GM21528 (cell line): ENCODE data around the gene CMTM2.
"Not testable (repeated sequence)": the region's sequence is repeated elsewhere in the genome, so short reads cannot be mapped to it uniquely, and the experiment has no call there.

Experiments
- ATAC-seq: cut with Tn5 transposase; IDR thresholded peaks from one replicate; pipeline ENCODE4 v1.9.1; 2021; ENCODE audit warnings: mild to moderate bottlenecking, moderate library complexity; ENCODE audit not compliant: unreplicated experiment, low FRiP score

The CMTM2 gene

DNA sequence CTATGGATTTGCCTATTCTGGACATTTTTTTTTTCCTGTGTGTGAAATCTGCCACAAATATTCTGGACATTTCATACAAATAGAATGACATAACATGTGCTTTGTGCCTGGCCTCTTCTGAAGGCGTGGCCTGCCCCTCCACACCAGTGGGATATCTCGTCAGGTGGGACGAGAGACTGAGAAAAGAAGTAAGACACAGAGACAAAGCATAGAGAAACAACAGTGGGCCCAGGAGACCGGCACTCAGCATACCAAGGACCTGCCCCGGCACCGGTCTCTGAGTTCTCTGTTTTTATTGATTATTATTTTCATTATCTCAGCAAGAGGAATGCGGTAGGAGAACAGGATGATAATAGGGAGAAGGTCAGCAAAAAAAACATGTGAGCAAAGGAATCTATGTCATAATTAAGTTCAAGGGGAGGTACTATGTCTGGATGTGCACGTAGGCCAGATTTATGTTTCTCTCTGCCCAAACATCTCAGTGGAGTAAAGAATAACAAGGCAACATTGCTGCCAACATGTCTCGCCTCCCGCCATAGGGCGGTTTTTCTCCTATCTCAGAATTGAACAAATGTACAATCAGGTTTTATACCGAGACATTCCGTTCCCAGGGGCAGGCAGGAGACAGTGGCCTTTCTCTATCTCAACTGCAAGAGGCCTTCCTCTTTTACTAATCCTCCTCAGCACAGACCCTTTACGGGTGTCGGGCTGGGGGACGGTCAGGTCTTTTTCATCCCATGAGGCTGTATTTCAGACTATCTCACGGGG, 48.5 kb downstream of the CMTM2 start:
- not testable (repeated sequence) for ATAC-seq

DNA sequence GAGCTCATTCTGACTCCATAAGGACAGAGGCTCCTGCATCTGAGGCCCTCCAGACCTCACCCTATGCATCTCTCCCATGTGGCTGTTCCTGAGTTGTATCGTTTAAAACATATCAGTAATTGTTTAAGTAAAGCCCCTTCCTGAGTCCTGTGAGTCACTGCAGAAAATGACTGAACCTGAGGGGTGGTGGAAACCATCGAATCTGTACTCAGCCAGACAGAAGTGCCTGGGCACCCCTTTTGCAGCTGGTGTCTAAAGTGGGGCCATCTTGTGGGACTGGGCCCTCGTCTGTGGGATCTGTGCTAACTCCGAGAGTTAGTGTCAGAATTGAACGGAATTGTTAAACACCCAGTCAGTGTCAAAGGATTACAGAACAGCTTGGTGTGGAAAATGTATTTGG, 50.6 kb downstream of the CMTM2 start:
- ATAC-seq: no peak

DNA sequence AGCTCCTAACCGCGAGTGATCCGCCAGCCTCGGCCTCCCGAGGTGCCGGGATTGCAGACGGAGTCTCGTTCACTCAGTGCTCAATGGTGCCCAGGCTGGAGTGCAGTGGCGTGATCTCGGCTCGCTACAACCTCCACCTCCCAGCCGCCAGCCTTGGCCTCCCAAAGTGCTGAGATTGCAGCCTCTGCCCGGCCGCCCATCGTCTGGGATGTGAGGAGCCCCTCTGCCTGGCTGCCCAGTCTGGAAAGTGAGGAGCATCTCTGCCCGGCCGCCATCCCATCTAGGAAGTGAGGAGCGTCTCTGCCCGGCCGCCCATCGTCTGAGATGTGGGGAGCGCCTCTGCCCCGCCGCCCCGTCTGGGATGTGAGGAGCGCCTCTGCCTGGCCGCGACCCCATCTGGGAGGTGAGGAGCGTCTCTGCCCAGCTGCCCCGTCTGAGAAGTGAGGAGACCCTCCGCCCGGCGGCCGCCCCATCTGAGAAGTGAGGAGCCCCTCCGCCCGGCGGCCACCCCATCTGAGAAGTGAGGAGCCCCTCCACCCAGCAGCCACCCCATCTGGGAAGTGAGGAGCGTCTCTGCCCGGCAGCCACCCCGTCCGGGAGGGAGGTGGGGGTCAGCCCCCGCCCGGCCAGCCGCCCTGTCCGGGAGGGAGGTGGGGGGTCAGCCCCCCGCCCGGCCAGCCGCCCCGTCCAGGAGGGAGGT, 51.4 kb downstream of the CMTM2 start:
- not testable (repeated sequence) for ATAC-seq

DNA sequence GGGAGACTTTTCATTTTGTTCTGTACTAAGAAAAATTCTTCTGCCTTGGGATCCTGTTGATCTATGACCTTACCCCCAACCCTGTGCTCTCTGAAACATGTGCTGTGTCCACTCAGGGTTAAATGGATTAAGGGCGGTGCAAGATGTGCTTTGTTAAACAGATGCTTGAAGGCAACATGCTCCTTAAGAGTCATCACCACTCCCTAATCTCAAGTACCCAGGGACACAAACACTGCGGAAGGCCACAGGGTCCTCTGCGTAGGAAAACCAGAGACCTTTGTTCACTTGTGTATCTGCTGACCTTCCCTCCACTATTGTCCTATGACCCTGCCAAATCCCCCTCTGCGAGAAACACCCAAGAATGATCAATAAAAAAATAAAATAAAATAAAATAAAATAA, 52.3 kb downstream of the CMTM2 start:
- not testable (repeated sequence) for ATAC-seq

DNA sequence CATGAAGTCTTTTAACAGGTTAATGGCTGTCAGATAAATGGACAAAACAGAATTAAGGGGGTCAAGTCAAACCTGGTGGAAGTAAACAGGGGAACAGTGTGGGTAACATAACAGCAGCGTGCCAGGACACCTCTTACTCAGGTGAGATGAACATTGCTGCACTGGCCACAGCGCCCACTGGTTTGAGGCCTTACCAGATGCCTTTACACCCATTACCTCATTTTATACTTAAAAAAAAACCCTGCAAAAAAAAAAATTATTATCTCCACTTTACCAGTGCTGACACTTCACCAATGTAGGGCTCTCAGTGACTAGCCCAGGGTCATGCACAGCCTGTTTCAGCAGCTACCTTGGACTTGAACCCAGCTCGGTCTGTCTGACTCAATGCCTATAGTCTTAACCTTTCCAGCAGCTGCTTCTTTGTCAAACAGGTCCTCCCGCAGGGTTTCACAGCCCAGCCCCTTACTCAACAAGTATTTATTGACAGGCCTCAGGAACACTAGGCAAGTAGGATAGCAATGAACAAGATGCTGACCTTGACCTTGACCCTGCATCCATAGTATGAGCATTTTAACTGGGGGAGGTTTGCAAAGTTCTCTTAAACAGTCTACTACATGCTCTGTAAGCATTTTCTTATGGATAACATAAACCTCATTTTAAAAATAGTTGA, 55.4 kb downstream of the CMTM2 start:
- no peak for ATAC-seq

DNA sequence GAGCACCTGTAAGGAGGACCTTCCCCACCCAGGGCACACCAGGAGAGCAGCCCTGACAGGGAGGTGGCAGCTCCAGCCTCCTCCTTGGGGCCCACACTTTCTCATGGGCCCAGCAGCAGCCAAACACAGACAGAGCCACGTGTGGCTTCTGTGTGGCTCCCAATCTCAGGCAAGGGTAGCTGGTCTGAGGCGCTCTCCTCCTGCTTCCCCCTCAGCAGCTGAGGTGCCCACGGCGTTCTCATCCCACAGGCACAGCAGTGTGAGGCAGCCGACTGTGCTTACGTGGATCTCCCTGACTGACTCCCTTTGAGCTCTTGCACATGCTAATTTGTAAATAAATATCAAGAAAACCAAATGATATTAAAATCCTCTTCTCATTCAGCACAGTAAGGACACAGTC, 56.1 kb downstream of the CMTM2 start:
- ATAC-seq: no peak

DNA sequence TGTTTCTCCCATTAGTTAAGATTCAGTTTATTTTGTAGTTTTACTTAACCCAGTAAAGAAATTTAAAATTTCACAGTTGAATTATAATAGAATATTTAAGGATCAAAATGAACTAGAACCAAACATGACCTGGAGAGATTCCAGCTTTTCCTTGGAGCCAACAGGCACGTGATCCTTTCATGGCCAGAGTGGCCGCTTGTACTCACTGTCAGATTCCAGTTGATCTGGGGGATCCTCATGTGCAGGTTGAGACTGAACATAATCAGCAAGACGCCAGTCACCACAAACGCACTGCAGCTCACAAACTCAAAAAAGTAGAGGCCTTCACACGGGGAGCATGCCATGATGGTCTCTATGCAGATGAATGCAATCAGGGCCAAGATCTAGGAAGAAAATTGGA, 56.9 kb downstream of the CMTM2 start:
- no peak for ATAC-seq

DNA sequence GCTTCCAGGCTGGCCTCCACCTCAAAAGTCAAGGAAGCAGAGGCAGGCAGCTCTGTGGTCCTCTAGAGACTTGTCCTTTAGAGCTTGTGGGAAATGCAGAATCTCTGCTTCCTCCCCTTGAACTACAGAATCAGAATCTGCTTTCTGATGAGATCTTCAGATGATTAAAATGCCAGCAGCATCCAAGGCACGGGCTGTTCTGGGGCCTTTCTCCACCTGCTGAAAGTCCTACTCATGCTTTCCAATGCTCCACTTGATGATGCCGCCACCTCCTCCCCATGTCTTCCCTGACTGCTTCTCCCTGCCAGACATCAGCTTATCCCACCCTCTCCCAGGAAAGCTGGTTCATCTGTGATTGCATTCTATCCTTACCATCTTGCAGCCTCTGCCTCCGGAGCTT, 58.5 kb downstream of the CMTM2 start:
- ATAC-seq: no peak
